Measurements from ENCODE around the gene HS1BP3.

The HS1BP3 gene

GRCh38 chr2:20633794-20634506 is 16.9 kb downstream of the HS1BP3 start:
- in situ Hi-C loops (cut with HindIII; ENCODE audit: low sequenced_read_pairs) = no loop called here

- in situ Hi-C loops (cut with HindIII; ENCODE audit: low sequenced_read_pairs) = no loop called here
Observed at GRCh38 chr2:20633001-20633400, 17.9 kb downstream of the HS1BP3 start.

GRCh38 chr2:20632446-20632990 is 18.4 kb downstream of the HS1BP3 start:
- in situ Hi-C loops (cut with HindIII; ENCODE audit: low sequenced_read_pairs) = no loop called here

- in situ Hi-C loops (cut with HindIII; ENCODE audit: low sequenced_read_pairs) = no loop called here
Observed at GRCh38 chr2:20631617-20632307, 19.1 kb downstream of the HS1BP3 start.

GRCh38 chr2:20630967-20631366 is 19.9 kb downstream of the HS1BP3 start:
- in situ Hi-C loops (cut with HindIII; ENCODE audit: low sequenced_read_pairs) = no loop called here

- in situ Hi-C loops (cut with HindIII; ENCODE audit: low sequenced_read_pairs) = no loop called here
Observed at GRCh38 chr2:20629581-20630171, 21.2 kb downstream of the HS1BP3 start.

GRCh38 chr2:20629181-20629580 is 21.7 kb downstream of the HS1BP3 start:
- in situ Hi-C loops (cut with HindIII; ENCODE audit: low sequenced_read_pairs) = no loop called here

- in situ Hi-C loops (cut with HindIII; ENCODE audit: low sequenced_read_pairs) = no loop called here
Observed at GRCh38 chr2:20627712-20628380, 23.1 kb downstream of the HS1BP3 start.

GRCh38 chr2:20626698-20627513 is 24.0 kb downstream of the HS1BP3 start:
- in situ Hi-C loops (cut with HindIII; ENCODE audit: low sequenced_read_pairs) = no loop called here

- in situ Hi-C loops (cut with HindIII; ENCODE audit: low sequenced_read_pairs) = no loop called here
Observed at GRCh38 chr2:20626392-20626697, 24.6 kb downstream of the HS1BP3 start.

- in situ Hi-C loops (cut with HindIII; ENCODE audit: low sequenced_read_pairs) = no loop called here
Observed at GRCh38 chr2:20625491-20626391, 25.2 kb downstream of the HS1BP3 start.

- in situ Hi-C loops (cut with HindIII; ENCODE audit: low sequenced_read_pairs) = no loop called here
Observed at GRCh38 chr2:20624884-20625485, 25.9 kb downstream of the HS1BP3 start.

- in situ Hi-C loops (cut with HindIII; ENCODE audit: low sequenced_read_pairs) = no loop called here
Observed at GRCh38 chr2:20624156-20624883, 26.6 kb downstream of the HS1BP3 start.

GRCh38 chr2:20623741-20624155 is 27.1 kb downstream of the HS1BP3 start:
- in situ Hi-C loops (cut with HindIII; ENCODE audit: low sequenced_read_pairs) = no loop called here

- in situ Hi-C loops (cut with HindIII; ENCODE audit: low sequenced_read_pairs) = no loop called here
Observed at GRCh38 chr2:20623241-20623640, 27.7 kb downstream of the HS1BP3 start.

- in situ Hi-C loops (cut with HindIII; ENCODE audit: low sequenced_read_pairs) = no loop called here
Observed at GRCh38 chr2:20622731-20623130, 28.2 kb downstream of the HS1BP3 start.

- in situ Hi-C loops (cut with HindIII; ENCODE audit: low sequenced_read_pairs) = no loop called here
Observed at GRCh38 chr2:20622296-20622686, 28.6 kb downstream of the HS1BP3 start.
